Uterus (tissue), 4 donors: ENCODE results near the gene EBP. TPM values are rescaled to one million over a fixed set of nuclear protein-coding genes. Genes with fewer than 3 reads are reported as not detected.

Experiments
- DNase-seq, 2 donors: peaks; one replicate each; pipeline ENCODE4 v3.0.0-alpha.2; 2019 to 2020
- H3K27ac ChIP-seq, 2 donors: fragments of 200-600 bp; sonication (generic); 1 replicate in 1 of 2; 2 replicates in 1 of 2; pipeline ENCODE4 v1.5.1; 2016 to 2018
- H3K27me3 ChIP-seq, 2 donors: fragments of 200-600 bp; sonication (generic); one replicate each; pipeline ENCODE4 v1.5.1; 2018 to 2019; ENCODE audit warnings: control low read depth in 1 of 2
- H3K36me3 ChIP-seq, 2 donors: fragments of 200-600 bp; sonication (generic); one replicate each; pipeline ENCODE4 v1.5.1; 2019; ENCODE audit warnings: control low read depth in 1 of 2
- H3K4me1 ChIP-seq, 2 donors: fragments of 200-600 bp; sonication (generic); one replicate each; pipeline ENCODE4 v1.5.1; 2018 to 2019; ENCODE audit warnings: control low read depth in 1 of 2
- H3K4me3 ChIP-seq, 2 donors: fragments of 200-600 bp; sonication (generic); 1 replicate in 1 of 2; 2 replicates in 1 of 2; pipeline ENCODE4 v1.5.1; 2018 to 2019; ENCODE audit warnings: mild to moderate bottlenecking in 1 of 2
- H3K9me3 ChIP-seq, 2 donors: fragments of 200-600 bp; sonication (generic); one replicate each; pipeline ENCODE4 v1.5.1; 2019; ENCODE audit warnings: control low read depth in 1 of 2
- CTCF ChIP-seq, 4 experiments: fragments of 200-600 bp in 2 of 4; fragments of 450-650 bp in 2 of 4; sonication (generic) in 2 of 4; IDR thresholded peaks; one replicate each; pipeline ENCODE4 v1.5.1; 2016 to 2019; ENCODE audit warnings: antibody characterized with exemption in 4 of 4, mild to moderate bottlenecking in 2 of 4, moderate library complexity in 1 of 4
- POLR2A ChIP-seq, 2 donors: fragments of 450-650 bp; IDR thresholded peaks; one replicate each; pipeline ENCODE4 v1.6.1; 2016; ENCODE audit warnings: antibody characterized with exemption in 2 of 2, mild to moderate bottlenecking in 1 of 2, moderate library complexity in 1 of 2
- intact Hi-C: fragments of 100-400 bp; cut with DNase I; formaldehyde crosslinking; loops from one replicate; pipeline ENCODE4 v1.15.1; 2023; ENCODE audit warnings: low total_unique reads
- total RNA-seq, 4 donors: library from RNA; depleted of rRNA in 3 of 4; stranded (reverse); fragments of >200 nt in 3 of 4; gene quantifications; one replicate each; pipeline versions ENCODE4 v1.1.0 to v1.2.4, GENCODE V29; 2014 to 2023
- donor health status: DM: yes; HTN: yes; CAD: no.

EBP gene
- 10 to 100 TPM in 2 of 4 donors, 1 to 10 TPM in 1, not detected in 1; 2.4 to 23.0 (median 22.1) TPM for total RNA-seq

GRCh38 chrX:48521353-48522243 lies at the start of gene EBP:
Gene EBP (plus strand): TSS chrX:48521808. CDS start chrX:48523772, 1,964 bp downstream.
- peak; percentile 84 to 85 for DNase-seq
- H3K36me3 ChIP-seq, result no peaks in the 10 kb centered on the region
- H3K9me3 ChIP-seq, result no peaks in the 10 kb centered on the region
- intact Hi-C loops, result no loop called here
- H3K27me3 ChIP-seq, result no peaks in the 10 kb centered on the region
- peak within 1 kb of the TSS; percentile 43 to 47 for H3K4me3 ChIP-seq
- TF ChIP-seq CTCF (IDR thresholded peaks at IDR 0.05), result no peak
- peak; percentile 31 to 48 for TF ChIP-seq POLR2A (IDR thresholded peaks at IDR 0.05)
- no peaks in the 10 kb centered on the region for H3K4me1 ChIP-seq
- H3K27ac ChIP-seq, result peak within 1 kb of the TSS; percentile 65 to 78

- Histone ChIP-seq H3K27me3 (no peaks in the 10 kb centered on the region), H3K27ac (no peak overlapping the region), H3K9me3 (no peaks in the 10 kb centered on the region), H3K4me3 (no peak overlapping the region), H3K4me1 (no peaks in the 10 kb centered on the region), H3K36me3 (no peaks in the 10 kb centered on the region)
- intact Hi-C loops, result no loop called here
- DNase-seq, result no peak
- TF ChIP-seq CTCF (IDR thresholded peaks at IDR 0.05), result no peak
- TF ChIP-seq POLR2A (IDR thresholded peaks at IDR 0.05), result no peak
Measured at GRCh38 chrX:48472225-48472624, 49.4 kb upstream of the EBP start.

GRCh38 chrX:48472851-48473703 lies 48.5 kb upstream of the EBP start:
- H3K4me3 ChIP-seq, result no peak overlapping the region
- no peak for TF ChIP-seq CTCF (IDR thresholded peaks at IDR 0.05)
- TF ChIP-seq POLR2A (IDR thresholded peaks at IDR 0.05), result no peak
- H3K9me3 ChIP-seq, result no peaks in the 10 kb centered on the region
- no peaks in the 10 kb centered on the region for H3K4me1 ChIP-seq
- DNase-seq, result no peak
- H3K27ac ChIP-seq, result no peak overlapping the region
- intact Hi-C loops, result no loop called here
- H3K27me3 ChIP-seq, result no peaks in the 10 kb centered on the region
- no peaks in the 10 kb centered on the region for H3K36me3 ChIP-seq

GRCh38 chrX:48473704-48473990 lies 48.0 kb upstream of the EBP start:
- Histone ChIP-seq H3K36me3 (no peaks in the 10 kb centered on the region), H3K9me3 (no peaks in the 10 kb centered on the region), H3K4me3 (no peak overlapping the region), H3K27me3 (no peaks in the 10 kb centered on the region), H3K27ac (no peak overlapping the region), H3K4me1 (no peaks in the 10 kb centered on the region)
- intact Hi-C loops, result no loop called here
- no peak for DNase-seq
- no peak for TF ChIP-seq POLR2A (IDR thresholded peaks at IDR 0.05)
- TF ChIP-seq CTCF (IDR thresholded peaks at IDR 0.05), result no peak

GRCh38 chrX:48474127-48474526 lies 47.5 kb upstream of the EBP start:
- Histone ChIP-seq H3K27me3 (no peaks in the 10 kb centered on the region), H3K36me3 (no peaks in the 10 kb centered on the region), H3K4me3 (no peak overlapping the region), H3K9me3 (no peaks in the 10 kb centered on the region), H3K27ac (no peak overlapping the region), H3K4me1 (no peaks in the 10 kb centered on the region)
- TF ChIP-seq POLR2A (IDR thresholded peaks at IDR 0.05) (no peak), CTCF (IDR thresholded peaks at IDR 0.05) (no peak)
- intact Hi-C loops, result no loop called here
- no peak for DNase-seq
